ENCODE data around the gene GNAT1. TPM values are rescaled to one million over a fixed set of nuclear protein-coding genes. Genes with fewer than 3 reads are reported as not detected.
"Not testable (repeated sequence)": the region's sequence is repeated elsewhere in the genome, so short reads cannot be mapped to it uniquely, and the experiment has no call there.

Gene GNAT1
- total RNA-seq, 1 donor from 2014 or later, result not detected

GRCh38 chr3:50201573-50202315, 10.3 kb downstream of the GNAT1 start:
- intact Hi-C loops (cut with micrococcal nuclease), result no loop called here

DNA sequence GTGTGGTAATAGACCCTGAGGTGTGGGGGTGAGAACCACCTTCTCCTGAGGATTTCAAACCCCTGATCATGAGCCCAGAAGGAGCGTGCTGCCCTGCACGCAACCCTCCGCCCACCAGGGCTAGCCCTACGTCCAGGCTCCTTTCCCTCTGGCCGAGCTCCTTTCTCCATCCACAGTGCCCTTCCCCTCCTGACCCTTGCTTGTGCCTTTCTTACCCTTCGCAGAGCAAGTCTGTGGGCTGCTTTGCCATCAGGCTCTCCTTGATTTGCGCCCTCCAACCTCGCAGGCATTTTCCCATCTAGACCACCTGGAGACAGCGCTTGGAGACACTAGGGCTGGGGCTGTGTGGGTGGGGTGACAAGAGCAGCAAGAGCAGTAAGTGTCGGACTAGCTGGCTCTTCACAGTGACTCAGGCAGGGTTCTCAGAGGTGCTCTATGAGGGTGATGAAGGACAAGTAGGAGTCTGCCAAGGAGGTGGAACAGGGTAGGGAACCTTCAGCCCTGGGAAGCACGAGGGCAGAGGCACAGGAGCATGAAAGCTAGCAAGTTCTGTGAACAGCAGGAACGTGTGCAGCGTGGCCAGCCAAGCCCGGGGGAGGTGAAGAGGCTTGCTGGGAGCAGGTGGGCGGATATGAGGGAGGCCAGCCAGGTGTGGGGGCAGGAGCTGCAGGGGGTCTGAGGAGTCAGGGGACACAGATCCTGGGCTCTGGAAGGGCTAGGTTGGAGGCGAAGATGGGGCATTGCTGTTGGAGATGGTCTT, 11.1 kb downstream of the GNAT1 start:
- intact Hi-C loops (cut with micrococcal nuclease), result no loop called here

- intact Hi-C loops (cut with micrococcal nuclease), result no loop called here
These were observed 11.9 kb downstream of the GNAT1 start for GRCh38 chr3:50203113-50203808.

- intact Hi-C loops (cut with micrococcal nuclease), result no loop called here
These were observed 12.7 kb downstream of the GNAT1 start for GRCh38 chr3:50203809-50204803.

DNA sequence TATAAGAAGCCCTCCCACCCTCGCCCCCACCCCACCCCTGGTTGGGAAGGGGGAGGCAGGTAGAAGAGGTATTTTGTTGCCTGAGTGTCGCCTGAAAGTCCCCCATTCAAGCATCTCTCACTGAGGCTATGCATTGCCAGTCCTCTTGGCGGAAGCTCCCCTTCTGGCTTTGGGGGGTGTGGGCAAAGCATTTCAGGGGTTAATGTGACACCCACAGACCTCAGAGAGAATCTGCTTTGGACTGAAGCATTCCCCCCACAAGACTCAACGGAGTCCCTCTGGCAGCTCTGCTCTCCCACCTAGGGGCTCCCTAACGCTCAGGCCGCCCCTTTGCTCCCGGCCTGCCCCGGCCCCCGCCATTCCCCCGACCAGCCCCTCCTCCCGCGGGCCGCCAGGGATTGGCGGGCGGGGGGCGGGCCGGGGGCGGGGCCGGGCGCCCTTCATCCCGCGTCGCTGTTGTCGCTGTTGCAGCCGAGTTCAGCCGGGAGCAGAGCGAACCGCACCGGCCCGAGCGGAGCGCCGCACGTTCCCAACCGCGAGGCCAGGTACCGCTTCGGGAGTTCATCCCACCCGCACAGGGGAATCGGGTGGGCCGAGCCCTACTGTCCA, 13.5 kb downstream of the GNAT1 start, which contains the start of gene SLC38A3:
TSS of gene SLC38A3 (plus strand) at position 468 of the 609 bp plus-strand sequence. CDS start 8,929 bp downstream, outside the sequence.
- intact Hi-C loops (cut with micrococcal nuclease), result no loop called here

GRCh38 chr3:50205413-50206276, 14.2 kb downstream of the GNAT1 start:
- intact Hi-C loops (cut with micrococcal nuclease), result no loop called here

- intact Hi-C loops (cut with micrococcal nuclease), result no loop called here
These were observed 16.1 kb downstream of the GNAT1 start for GRCh38 chr3:50207359-50208042.

GRCh38 chr3:50208677-50209344, 17.4 kb downstream of the GNAT1 start:
- intact Hi-C loops (cut with micrococcal nuclease), result no loop called here

GRCh38 chr3:50210176-50210509, 18.7 kb downstream of the GNAT1 start:
- intact Hi-C loops (cut with micrococcal nuclease), result no loop called here

- intact Hi-C loops (cut with micrococcal nuclease), result no loop called here
These were observed 19.3 kb downstream of the GNAT1 start for GRCh38 chr3:50210510-50211367.

GRCh38 chr3:50211368-50211717, 19.9 kb downstream of the GNAT1 start:
- intact Hi-C loops (cut with micrococcal nuclease), result not testable (repeated sequence)

- intact Hi-C loops (cut with micrococcal nuclease), result no loop called here
These were observed 20.5 kb downstream of the GNAT1 start for GRCh38 chr3:50211930-50212329.

DNA sequence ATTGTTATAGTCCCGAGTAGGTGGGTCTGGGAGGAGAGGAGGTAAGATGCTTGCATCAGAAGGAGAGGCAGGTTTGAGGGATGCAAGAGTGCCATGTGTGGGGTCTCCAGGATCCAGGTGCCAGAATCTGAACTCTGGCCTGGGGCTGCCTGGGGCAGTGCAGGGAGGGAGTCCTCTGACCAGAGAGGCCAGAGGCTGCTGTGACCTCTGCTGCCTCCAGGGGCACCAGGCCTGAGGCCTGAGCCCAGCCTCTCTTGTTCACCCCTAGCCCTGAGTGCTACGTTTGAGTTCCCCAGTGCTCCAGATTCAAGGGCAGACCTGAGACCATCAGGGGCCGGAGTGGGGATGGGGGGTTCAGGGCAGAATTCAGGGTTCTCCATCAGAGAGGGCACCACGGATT, 21.1 kb downstream of the GNAT1 start:
- intact Hi-C loops (cut with micrococcal nuclease), result no loop called here

- intact Hi-C loops (cut with micrococcal nuclease), result no loop called here
These were observed 21.6 kb downstream of the GNAT1 start for GRCh38 chr3:50212971-50213370.

DNA sequence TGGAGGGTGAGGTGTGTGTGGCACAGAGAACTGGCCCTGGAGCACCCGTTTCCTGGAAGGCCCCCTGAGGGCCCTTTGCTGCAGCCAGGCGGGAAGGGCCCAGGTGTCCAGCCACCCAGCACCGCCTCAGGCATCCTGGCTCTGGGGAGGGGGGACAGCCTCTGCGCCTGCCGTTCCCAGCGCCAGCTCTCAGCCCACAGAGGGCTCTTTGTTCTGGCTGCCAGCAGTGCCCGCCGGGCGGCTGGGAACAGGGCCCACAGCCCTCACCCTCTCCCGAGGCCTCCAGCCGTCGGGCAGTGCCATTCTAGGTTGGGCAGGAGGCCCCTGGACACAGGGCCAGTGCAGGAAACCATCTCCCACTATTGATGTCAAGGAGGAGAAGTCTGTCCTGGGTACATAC, 22.0 kb downstream of the GNAT1 start:
- intact Hi-C loops (cut with micrococcal nuclease), result no loop called here

- intact Hi-C loops (cut with micrococcal nuclease), result no loop called here
These were observed 23.4 kb downstream of the GNAT1 start for GRCh38 chr3:50214824-50215223.

GRCh38 chr3:50215529-50215928, 24.1 kb downstream of the GNAT1 start:
- intact Hi-C loops (cut with micrococcal nuclease), result no loop called here

- intact Hi-C loops (cut with micrococcal nuclease), result no loop called here
These were observed 26.3 kb downstream of the GNAT1 start for GRCh38 chr3:50217681-50218080.

Measured in T-helper 2 cell treated with Interferon-gamma antibody and Interleukin-4, amounts not matched to agents 100 ng/mL and 5 ng/mL, for 36 hours (primary cell).